Kidney (tissue), 22 donors: ENCODE results near the gene UBL7. TPM values are rescaled to one million over a fixed set of nuclear protein-coding genes. Genes with fewer than 3 reads are reported as not detected.

ENCODE experiments used
- DNase-seq, 5 donors: peaks; one replicate each; pipeline ENCODE4 v3.0.0-alpha.2; 2013 to 2020
- FAIRE-seq: peaks from 2 replicates; lab custom pipeline; 2012; peaks lifted over from hg19 to GRCh38; lab: Jason Lieb, UNC
- H3K27ac ChIP-seq, 2 donors: one replicate each; pipeline ENCODE4 v1.7.0; 2013; ENCODE audit warnings: low read depth in 2 of 2, low read length in 2 of 2, inconsistent platforms in 1 of 2
- H3K27me3 ChIP-seq: one replicate; pipeline ENCODE4 v1.7.1; 2013; ENCODE audit warnings: low read length, inconsistent platforms; ENCODE audit not compliant: control insufficient read depth, insufficient read depth
- H3K36me3 ChIP-seq, 3 donors: one replicate each; pipeline versions ENCODE4 v1.7.0 to v1.7.1; 2013; ENCODE audit warnings: low read length in 3 of 3, control low read depth in 1 of 3, inconsistent platforms in 1 of 3; ENCODE audit not compliant: insufficient read depth in 3 of 3, control insufficient read depth in 2 of 3
- H3K4me1 ChIP-seq, 3 donors: one replicate each; pipeline versions ENCODE4 v1.7.0 to v1.7.1; 2013; ENCODE audit warnings: low read length in 3 of 3, inconsistent platforms in 1 of 3, low read depth in 1 of 3; ENCODE audit not compliant: control insufficient read depth in 2 of 3, insufficient read depth in 2 of 3
- H3K4me3 ChIP-seq, 3 donors: one replicate each; pipeline versions ENCODE4 v1.7.0 to v1.8.1; 2013; ENCODE audit warnings: low read length in 3 of 3, control low read depth in 1 of 3, inconsistent platforms in 1 of 3
- H3K9ac ChIP-seq, 3 donors: one replicate each; pipeline versions ENCODE4 v1.7.0 to v1.7.1; 2013; ENCODE audit warnings: low read length in 3 of 3, control low read depth in 1 of 3, inconsistent platforms in 1 of 3
- H3K9me3 ChIP-seq, 3 donors: one replicate each; pipeline versions ENCODE4 v1.7.0 to v1.7.1; 2013; ENCODE audit warnings: low read length in 3 of 3, control low read depth in 1 of 3, inconsistent platforms in 1 of 3; ENCODE audit not compliant: control insufficient read depth in 2 of 3, insufficient read depth in 1 of 3
- intact Hi-C: fragments of 100-400 bp; cut with DNase I; formaldehyde crosslinking; loops from one replicate; pipeline ENCODE4 v1.11.1; 2022
- long read RNA-seq, 10 donors: library from polyadenylated mRNA in 1 of 10; unstranded in 1 of 10; transcript quantifications; one replicate each; pipeline ENCODE4 v2.0.0 and lab custom pipeline, GENCODE V29; 2021 to 2026
- polyA plus RNA-seq: library from polyadenylated mRNA; stranded (reverse); fragments of 350-450 nt; fragmentation: Illumina TruSeq; extraction: RNeasy Lipid Tissue Mini Kit (QIAGEN cat#74804); gene quantifications from one replicate; pipeline ENCODE4 v1.2.3, GENCODE V29; 2014; ENCODE audit warnings: low read depth, low replicate concordance; ENCODE audit not compliant: insufficient read depth
- total RNA-seq: library from RNA; stranded (reverse); fragmentation: NEBNext Ultra II Directional; extraction: Animal tissue kit (Norgen Biotek cat#: 25700); gene quantifications from one replicate; pipeline ENCODE4 v1.2.1, GENCODE V29; 2021
- TF ChIP-seq, protein P1 (sequence below): IDR thresholded peaks from 3 replicates; pipeline ENCODE4 v1.5.1; 2012; ENCODE audit warnings: mild to moderate bottlenecking, moderate library complexity, borderline replicate concordance; ENCODE audit not compliant: insufficient read depth; ENCODE audit errors: extremely low read depth
- donor health status: control.
- donor health status: control.
- donor health status: control.
- donor health status: control.
- donor health status: control.
- donor health status: DM: yes; HTN: yes; CAD: no.
- donor health status: Normal renal cell carcinoma (clear cell type).

Gene UBL7, protein sequence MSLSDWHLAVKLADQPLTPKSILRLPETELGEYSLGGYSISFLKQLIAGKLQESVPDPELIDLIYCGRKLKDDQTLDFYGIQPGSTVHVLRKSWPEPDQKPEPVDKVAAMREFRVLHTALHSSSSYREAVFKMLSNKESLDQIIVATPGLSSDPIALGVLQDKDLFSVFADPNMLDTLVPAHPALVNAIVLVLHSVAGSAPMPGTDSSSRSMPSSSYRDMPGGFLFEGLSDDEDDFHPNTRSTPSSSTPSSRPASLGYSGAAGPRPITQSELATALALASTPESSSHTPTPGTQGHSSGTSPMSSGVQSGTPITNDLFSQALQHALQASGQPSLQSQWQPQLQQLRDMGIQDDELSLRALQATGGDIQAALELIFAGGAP
- 32.9 TPM for total RNA-seq
- polyA plus RNA-seq = 75.8 TPM
- long read RNA-seq, donor 1, transcript UBL7-202 (11 exons, 1,427 nt) = minor isoform, 5 of 13 reads
- long read RNA-seq, donor 1, transcript UBL7-201 (11 exons, 1,360 nt) = major isoform, 8 of 13 reads
- long read RNA-seq, donor 1, partial matches to known transcripts = 0 of 13 reads
- long read RNA-seq, donor 1, other reads (novel, unspliced or antisense) = 0 of 13 reads
- long read RNA-seq, donor 2, transcript UBL7-201 (11 exons, 1,360 nt) = major isoform, 10 of 23 reads
- long read RNA-seq, donor 2, transcript UBL7-202 (11 exons, 1,427 nt) = minor isoform, 8 of 23 reads
- long read RNA-seq, donor 2, partial matches to known transcripts = 5 of 23 reads
- long read RNA-seq, donor 2, other reads (novel, unspliced or antisense) = 0 of 23 reads
- long read RNA-seq, donor 3, transcript UBL7-202 (11 exons, 1,427 nt) = minor isoform, 13 of 35 reads
- long read RNA-seq, donor 3, transcript UBL7-201 (11 exons, 1,360 nt) = major isoform, 17 of 35 reads
- long read RNA-seq, donor 3, partial matches to known transcripts = 5 of 35 reads
- long read RNA-seq, donor 3, other reads (novel, unspliced or antisense) = 0 of 35 reads
- long read RNA-seq, donor 4, partial matches to known transcripts = 0 of 7 reads
- long read RNA-seq, donor 4, other reads (novel, unspliced or antisense) = 0 of 7 reads
- long read RNA-seq, donor 5 = 0 reads
- long read RNA-seq, donor 6, transcript UBL7-201 (11 exons, 1,360 nt) = major isoform, 5 of 7 reads
- long read RNA-seq, donor 6, partial matches to known transcripts = 0 of 7 reads
- long read RNA-seq, donor 6, other reads (novel, unspliced or antisense) = 0 of 7 reads
- long read RNA-seq, donor 7, transcript UBL7-202 (11 exons, 1,427 nt) = minor isoform, 14 of 54 reads
- long read RNA-seq, donor 7, transcript UBL7-201 (11 exons, 1,360 nt) = major isoform, 21 of 54 reads
- long read RNA-seq, donor 7, partial matches to known transcripts = 7 of 54 reads
- long read RNA-seq, donor 7, other reads (novel, unspliced or antisense) = 11 of 54 reads
- long read RNA-seq, donor 8, transcript UBL7-201 (11 exons, 1,360 nt) = major isoform, 14 of 19 reads
- long read RNA-seq, donor 8, partial matches to known transcripts = 0 of 19 reads
- long read RNA-seq, donor 8, other reads (novel, unspliced or antisense) = 0 of 19 reads
- long read RNA-seq, donor 9, partial matches to known transcripts = 0 of 6 reads
- long read RNA-seq, donor 9, other reads (novel, unspliced or antisense) = 0 of 6 reads
- long read RNA-seq, donor 10, partial matches to known transcripts = 0 of 10 reads
- long read RNA-seq, donor 10, other reads (novel, unspliced or antisense) = 0 of 10 reads

DNA sequence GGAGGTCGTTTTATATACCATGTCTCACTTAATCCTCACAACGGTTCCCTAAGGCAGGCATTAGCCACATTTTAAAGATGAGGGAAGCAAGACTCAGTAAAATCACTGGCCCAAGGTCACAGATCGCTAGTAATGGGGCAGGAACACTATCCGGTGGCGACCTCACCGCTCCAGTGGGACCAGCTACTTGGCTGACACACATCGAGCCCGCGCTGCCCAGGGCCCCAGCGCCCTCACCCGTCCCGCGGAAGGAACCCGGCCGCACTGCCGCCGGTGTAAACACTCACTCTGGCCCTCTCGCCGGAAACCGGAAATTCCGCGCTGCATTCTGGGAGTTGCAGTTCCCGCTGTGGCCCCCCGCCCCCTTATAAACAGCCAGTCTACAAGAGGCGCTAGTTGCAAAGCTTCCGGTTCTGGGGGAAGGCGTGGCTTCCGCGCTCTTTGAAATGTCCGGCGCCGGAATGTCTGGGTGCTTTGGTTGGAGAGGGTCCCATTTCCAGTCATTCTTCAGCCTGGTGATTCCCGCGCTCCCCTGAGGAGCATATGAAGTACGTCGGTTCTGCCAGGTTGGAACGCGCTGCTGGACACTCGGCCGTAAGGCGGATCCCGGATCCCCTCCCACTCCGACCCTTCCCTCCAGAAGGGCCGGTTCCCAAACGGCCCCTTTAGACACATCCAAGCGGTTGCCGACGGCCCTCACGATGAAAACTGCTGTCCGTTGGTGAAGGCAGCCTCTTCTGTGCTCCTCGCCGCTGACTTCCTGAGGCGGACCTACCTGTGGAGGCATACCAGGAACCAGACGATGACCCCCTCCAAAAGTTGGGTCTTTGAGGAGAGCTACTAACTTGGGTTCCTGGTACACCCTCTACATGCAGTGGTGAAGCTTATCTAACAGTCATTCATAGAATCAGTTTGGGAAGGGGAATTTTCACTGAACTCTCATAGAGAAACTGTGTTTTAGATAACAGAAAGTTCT is at the start of gene UBL7:
UBL7 (minus strand) TSS at position 290 of the 976 bp plus-strand sequence. CDS start 2,293 bp downstream, outside the sequence.
- H3K4me3 ChIP-seq = peak within 1 kb of the TSS; percentile 98 to 100 (median 99)
- TF ChIP-seq, protein P1, sequence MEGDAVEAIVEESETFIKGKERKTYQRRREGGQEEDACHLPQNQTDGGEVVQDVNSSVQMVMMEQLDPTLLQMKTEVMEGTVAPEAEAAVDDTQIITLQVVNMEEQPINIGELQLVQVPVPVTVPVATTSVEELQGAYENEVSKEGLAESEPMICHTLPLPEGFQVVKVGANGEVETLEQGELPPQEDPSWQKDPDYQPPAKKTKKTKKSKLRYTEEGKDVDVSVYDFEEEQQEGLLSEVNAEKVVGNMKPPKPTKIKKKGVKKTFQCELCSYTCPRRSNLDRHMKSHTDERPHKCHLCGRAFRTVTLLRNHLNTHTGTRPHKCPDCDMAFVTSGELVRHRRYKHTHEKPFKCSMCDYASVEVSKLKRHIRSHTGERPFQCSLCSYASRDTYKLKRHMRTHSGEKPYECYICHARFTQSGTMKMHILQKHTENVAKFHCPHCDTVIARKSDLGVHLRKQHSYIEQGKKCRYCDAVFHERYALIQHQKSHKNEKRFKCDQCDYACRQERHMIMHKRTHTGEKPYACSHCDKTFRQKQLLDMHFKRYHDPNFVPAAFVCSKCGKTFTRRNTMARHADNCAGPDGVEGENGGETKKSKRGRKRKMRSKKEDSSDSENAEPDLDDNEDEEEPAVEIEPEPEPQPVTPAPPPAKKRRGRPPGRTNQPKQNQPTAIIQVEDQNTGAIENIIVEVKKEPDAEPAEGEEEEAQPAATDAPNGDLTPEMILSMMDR = peak; percentile 33
- H3K4me1 ChIP-seq = peaks cover 0 to 10% (median 0%) of the 10 kb centered on the region in 3 donors
- no peaks in the 10 kb centered on the region for H3K27me3 ChIP-seq
- peak within 1 kb of the TSS; percentile 56 to 85 for H3K27ac ChIP-seq
- intact Hi-C loops = no loop called here
- H3K36me3 ChIP-seq = peaks cover 0 to 8% (median 2%) of the 10 kb centered on the region in 3 donors
- DNase-seq (peak; percentile 98 to 99 (median 99)), FAIRE-seq (no peak)
- H3K9ac ChIP-seq = peak within 1 kb of the TSS; percentile 98
- no peaks in the 10 kb centered on the region for H3K9me3 ChIP-seq

- no peaks in the 10 kb centered on the region for H3K36me3 ChIP-seq
- TF ChIP-seq, protein P1 = no peak
- no peaks in the 10 kb centered on the region for H3K27me3 ChIP-seq
- H3K4me1 ChIP-seq = no peaks in the 10 kb centered on the region
- intact Hi-C loops = no loop called here
- FAIRE-seq (no peak), DNase-seq (no peak)
- no peak overlapping the region for H3K9ac ChIP-seq
- H3K4me3 ChIP-seq = no peak overlapping the region
- no peaks in the 10 kb centered on the region for H3K9me3 ChIP-seq
- H3K27ac ChIP-seq = no peak overlapping the region
Measured at GRCh38 chr15:74506515-74506840, 45.5 kb upstream of the UBL7 start.
